ENCODE data around the gene CAMK1D. TPM values are rescaled to one million over a fixed set of nuclear protein-coding genes. Genes with fewer than 3 reads are reported as not detected.

Gene CAMK1D
- polyA plus RNA-seq, 1 donor = 8.4 TPM

DNA sequence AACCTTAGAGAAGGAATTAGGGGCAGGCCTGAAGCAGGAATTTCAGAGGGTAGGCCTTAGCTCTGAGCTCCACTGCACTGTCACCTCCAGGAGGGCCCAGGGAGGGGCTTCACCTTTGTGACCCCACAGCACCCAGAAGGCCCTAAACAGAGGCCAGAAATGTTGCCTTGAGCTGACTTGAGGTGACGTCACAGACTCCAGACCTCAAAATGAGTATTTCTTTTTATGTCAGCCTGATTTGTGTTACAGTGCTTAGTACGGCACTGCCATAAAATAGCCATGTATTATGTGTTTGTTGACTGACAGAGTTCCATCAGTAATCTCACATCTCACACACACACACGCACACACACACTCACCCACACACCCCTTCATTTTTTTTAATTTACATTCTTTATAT is 440.9 kb downstream of the CAMK1D start:
- no peaks in the 10 kb centered on the region for H3K27me3 ChIP-seq (ENCODE audit: control insufficient read depth, insufficient read depth, low read length)
- H3K4me3 ChIP-seq (ENCODE audit: low read length) = no peak overlapping the region
- DNase-seq = no peak
- peaks cover 3% of the 10 kb centered on the region for H3K9me3 ChIP-seq (ENCODE audit: control insufficient read depth, low read depth, low read length)
- no peak overlapping the region for H3K27ac ChIP-seq (ENCODE audit: low read length)
- no CpG with 5 or more reads among the region's 3 CpGs for WGBS (ENCODE audit: insufficient coverage, low lambda C conversion rate)
- no peaks in the 10 kb centered on the region for H3K36me3 ChIP-seq (ENCODE audit: control insufficient read depth, insufficient read depth, low read length)
- no peaks in the 10 kb centered on the region for H3K4me1 ChIP-seq (ENCODE audit: control insufficient read depth, insufficient read depth, low read length)

DNA sequence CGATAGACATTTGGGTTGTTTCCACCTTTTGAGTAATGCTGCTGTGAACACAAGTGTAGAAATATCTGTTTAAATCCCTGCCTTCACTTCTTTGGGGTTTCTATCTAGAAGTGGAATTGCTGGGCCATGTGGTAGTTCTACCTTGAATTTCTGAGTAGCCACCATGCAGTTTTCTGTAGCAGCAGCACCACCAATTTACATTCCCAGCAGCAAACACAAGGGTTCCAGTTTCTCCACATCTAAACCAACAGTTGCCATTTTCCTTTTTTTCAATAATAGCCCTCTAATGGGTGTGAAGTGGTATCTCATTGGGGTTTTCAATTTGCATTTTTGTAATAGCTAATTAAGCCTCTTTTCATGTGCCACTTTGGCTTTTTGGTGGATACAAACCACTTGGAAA is 442.4 kb downstream of the CAMK1D start:
- no peak for DNase-seq
- 100% methylated on average over 1 of the region's 1 CpG for WGBS (ENCODE audit: insufficient coverage, low lambda C conversion rate)
- Histone ChIP-seq H3K27me3 (ENCODE audit: control insufficient read depth, insufficient read depth, low read length) (no peaks in the 10 kb centered on the region), H3K36me3 (ENCODE audit: control insufficient read depth, insufficient read depth, low read length) (no peaks in the 10 kb centered on the region), H3K9me3 (ENCODE audit: control insufficient read depth, low read depth, low read length) (peaks cover 3% of the 10 kb centered on the region), H3K4me1 (ENCODE audit: control insufficient read depth, insufficient read depth, low read length) (no peaks in the 10 kb centered on the region), H3K27ac (ENCODE audit: low read length) (no peak overlapping the region), H3K4me3 (ENCODE audit: low read length) (no peak overlapping the region)

DNA sequence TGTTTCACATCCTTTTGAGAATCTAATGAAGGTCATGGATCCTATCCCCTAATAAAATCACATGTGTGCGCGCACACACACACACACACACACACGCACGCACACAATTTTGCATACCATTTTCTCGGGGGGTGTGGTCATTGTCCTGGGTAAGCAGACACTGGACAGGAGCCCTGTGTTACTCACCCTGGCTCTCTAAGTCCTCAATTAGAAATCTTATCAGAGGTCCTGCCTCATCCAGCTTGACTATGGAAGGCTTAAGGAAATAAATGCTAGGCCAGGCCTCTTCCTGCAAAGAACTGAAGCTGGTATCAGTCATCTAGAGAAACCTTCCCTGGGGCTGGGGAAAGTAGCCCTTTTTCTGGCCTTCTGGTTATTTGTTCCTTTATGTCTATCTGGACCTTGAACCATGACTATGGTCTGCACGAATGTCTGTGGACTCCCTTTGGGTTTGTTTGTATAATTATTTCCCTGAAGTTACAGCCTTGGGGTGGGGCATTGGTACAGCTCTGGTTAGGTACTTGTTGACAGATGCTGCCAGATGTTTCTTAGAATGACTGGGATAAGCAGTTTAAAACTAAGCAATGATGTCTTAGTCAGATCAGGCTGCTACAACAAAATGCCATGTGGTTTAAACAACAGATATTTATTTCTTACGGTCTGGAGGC is 443.7 kb downstream of the CAMK1D start:
- peak in 1 of 2 donors; percentile 44 for DNase-seq
- H3K27ac ChIP-seq (ENCODE audit: low read length) = no peak overlapping the region

DNA sequence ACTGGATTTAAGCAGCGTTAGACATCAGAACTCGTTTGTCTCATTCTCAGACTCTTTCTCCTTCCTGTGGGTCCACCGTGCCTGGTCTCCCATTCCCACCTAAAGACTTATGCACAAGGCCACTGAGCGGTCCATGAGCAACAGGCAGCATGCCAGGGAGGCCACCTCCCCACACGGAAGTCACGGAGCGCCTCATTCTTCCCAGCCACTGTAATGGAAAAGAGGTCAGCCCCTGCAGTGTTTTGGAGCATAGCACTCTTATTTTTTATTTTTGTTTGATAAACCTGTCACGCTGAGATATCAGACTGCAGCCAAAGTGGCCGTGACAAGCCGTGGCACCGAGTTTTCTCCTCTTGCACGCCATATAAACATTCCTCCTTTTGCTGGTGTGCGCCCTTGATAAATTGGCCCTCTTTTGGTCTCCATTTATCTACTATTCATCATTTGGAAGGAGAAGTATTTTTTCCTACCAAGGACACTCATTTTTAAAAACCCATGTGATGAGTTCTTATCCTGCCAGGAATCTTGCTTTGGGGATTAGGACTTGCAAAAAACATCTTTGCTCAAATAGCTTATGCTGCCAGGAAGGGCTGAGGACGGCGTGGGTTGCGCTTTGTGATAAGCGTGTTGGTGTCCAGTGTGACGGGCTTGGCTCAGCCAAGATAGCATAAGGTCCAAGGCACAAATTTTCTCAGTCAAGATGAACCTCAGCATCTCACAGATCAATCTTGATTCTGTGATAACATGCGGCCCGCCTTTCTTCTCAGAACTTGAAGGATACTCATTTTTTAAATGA is 446.2 kb downstream of the CAMK1D start:
- H3K27me3 ChIP-seq (ENCODE audit: control insufficient read depth, insufficient read depth, low read length) = no peaks in the 10 kb centered on the region
- 90% methylated on average over 4 of the region's 20 CpGs for WGBS (ENCODE audit: insufficient coverage, low lambda C conversion rate)
- DNase-seq = peak in 1 of 2 donors; percentile 21
- no peaks in the 10 kb centered on the region for H3K9me3 ChIP-seq (ENCODE audit: control insufficient read depth, low read depth, low read length)
- H3K4me1 ChIP-seq (ENCODE audit: control insufficient read depth, insufficient read depth, low read length) = no peaks in the 10 kb centered on the region
- no peaks in the 10 kb centered on the region for H3K36me3 ChIP-seq (ENCODE audit: control insufficient read depth, insufficient read depth, low read length)
- no peak overlapping the region for H3K4me3 ChIP-seq (ENCODE audit: low read length)
- H3K27ac ChIP-seq (ENCODE audit: low read length) = no peak overlapping the region

More for the DNA sequence above, 443.7 kb downstream of the CAMK1D start:
- Histone ChIP-seq H3K4me3 (ENCODE audit: low read length) (no peak overlapping the region), H3K4me1 (ENCODE audit: control insufficient read depth, insufficient read depth, low read length) (no peaks in the 10 kb centered on the region), H3K27me3 (ENCODE audit: control insufficient read depth, insufficient read depth, low read length) (no peaks in the 10 kb centered on the region), H3K9me3 (ENCODE audit: control insufficient read depth, low read depth, low read length) (peaks cover 3% of the 10 kb centered on the region), H3K36me3 (ENCODE audit: control insufficient read depth, insufficient read depth, low read length) (no peaks in the 10 kb centered on the region)
- 40% methylated on average over 1 of the region's 7 CpGs for WGBS (ENCODE audit: insufficient coverage, low lambda C conversion rate)

DNA sequence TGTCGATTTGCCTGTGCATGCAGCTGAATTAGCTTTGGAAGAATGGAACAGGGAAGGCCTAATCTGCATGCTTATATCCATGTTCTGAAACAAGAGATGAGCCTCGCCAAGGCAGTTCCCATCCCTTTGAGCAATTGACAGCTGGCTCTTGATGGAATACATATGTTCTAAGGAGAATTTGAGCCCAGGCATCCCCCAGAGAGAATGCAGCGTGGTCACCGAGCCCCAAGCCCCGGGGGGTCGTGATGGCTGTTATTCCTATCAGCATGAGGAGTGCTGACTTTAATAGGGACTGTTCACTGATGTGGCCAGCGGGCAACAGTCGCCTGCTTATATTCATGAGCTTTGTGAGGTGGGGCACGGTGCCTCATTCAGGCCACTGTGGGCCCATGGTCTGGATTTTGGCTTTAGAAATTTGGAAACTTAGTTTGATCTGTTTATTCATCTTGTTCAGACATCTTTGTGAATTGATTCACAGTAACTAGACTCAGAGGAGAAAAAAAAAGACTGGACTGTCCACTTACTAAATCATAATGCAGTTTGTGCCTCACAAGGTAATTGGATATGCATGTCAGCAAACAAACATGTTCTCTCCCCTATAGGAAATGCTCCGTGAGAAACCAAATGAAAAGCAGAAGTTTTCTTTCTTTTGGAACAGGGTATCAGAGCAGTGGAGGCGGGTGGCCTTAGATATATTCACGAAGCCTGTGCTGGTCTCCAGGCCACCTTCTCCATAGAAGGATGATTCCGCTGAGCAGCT is 447.2 kb downstream of the CAMK1D start:
- no CpG with 5 or more reads among the region's 13 CpGs for WGBS (ENCODE audit: insufficient coverage, low lambda C conversion rate)
- H3K9me3 ChIP-seq (ENCODE audit: control insufficient read depth, low read depth, low read length) = no peaks in the 10 kb centered on the region
- H3K27ac ChIP-seq (ENCODE audit: low read length) = no peak overlapping the region
- H3K4me3 ChIP-seq (ENCODE audit: low read length) = no peak overlapping the region
- no peaks in the 10 kb centered on the region for H3K27me3 ChIP-seq (ENCODE audit: control insufficient read depth, insufficient read depth, low read length)
- DNase-seq = no peak
- no peaks in the 10 kb centered on the region for H3K4me1 ChIP-seq (ENCODE audit: control insufficient read depth, insufficient read depth, low read length)
- H3K36me3 ChIP-seq (ENCODE audit: control insufficient read depth, insufficient read depth, low read length) = no peaks in the 10 kb centered on the region

DNA sequence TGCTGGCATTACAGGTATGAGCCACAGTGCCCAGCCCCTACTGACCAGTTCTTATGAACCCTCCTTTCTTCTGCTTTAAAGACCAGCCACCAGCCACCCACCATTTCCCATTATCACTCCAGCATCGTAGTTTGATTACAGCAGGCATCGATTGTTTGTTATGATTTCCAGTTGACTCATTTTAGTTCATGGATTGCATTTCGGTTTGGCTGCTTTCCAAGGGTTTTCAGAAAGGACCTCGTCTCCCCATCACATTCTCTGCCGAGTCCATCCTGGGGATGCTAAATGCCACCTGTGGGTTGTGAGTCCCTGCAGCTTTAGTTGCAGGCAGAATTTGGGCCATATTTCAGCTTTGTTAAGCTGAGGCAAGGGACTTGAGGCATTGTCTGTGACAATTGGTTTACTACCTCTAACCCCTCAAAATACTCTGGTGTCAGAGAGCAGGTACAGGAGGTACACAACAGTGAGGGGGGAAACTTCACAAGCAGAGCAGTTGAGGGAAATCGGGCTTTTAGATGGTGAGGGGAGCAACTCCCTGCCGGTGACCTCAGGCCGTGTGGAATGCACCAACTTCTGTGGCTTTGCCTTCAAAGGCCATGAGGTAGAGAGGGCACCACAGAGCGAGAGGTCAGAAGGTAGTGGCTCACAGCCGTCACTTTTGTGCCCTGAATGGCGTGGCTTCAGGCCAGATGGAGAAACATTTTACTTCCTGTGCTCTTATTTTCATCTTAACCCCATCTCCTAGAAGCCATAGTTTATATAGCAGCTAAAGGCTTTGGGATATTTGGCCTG is 448.3 kb downstream of the CAMK1D start:
- no peak overlapping the region for H3K27ac ChIP-seq (ENCODE audit: low read length)
- H3K4me3 ChIP-seq (ENCODE audit: low read length) = no peak overlapping the region
- no peaks in the 10 kb centered on the region for H3K4me1 ChIP-seq (ENCODE audit: control insufficient read depth, insufficient read depth, low read length)
- H3K9me3 ChIP-seq (ENCODE audit: control insufficient read depth, low read depth, low read length) = no peaks in the 10 kb centered on the region
- WGBS (ENCODE audit: insufficient coverage, low lambda C conversion rate) = no CpG with 5 or more reads among the region's 11 CpGs
- H3K36me3 ChIP-seq (ENCODE audit: control insufficient read depth, insufficient read depth, low read length) = no peaks in the 10 kb centered on the region
- no peaks in the 10 kb centered on the region for H3K27me3 ChIP-seq (ENCODE audit: control insufficient read depth, insufficient read depth, low read length)
- DNase-seq = no peak

DNA sequence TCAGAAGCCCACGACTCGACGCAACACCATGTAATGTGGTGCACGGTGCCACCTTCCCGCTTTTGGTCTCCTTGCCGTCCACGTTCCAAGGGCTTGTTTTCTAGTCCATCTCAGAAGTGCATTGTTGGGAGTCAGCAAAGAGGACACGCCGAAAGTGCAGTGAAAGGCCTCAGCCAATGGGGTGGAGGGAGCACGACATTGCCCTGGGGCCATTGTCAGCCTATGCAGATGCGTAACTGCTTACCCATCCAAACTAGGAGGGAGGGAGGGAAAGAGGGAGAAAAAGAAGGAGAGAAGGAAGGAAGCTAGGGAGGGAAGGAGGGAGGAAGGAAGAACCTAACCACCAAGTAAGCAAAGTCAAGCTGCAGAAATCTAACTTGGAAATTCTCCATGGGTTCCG is 449.8 kb downstream of the CAMK1D start:
- no peak overlapping the region for H3K27ac ChIP-seq (ENCODE audit: low read length)
- 100% methylated on average over 1 of the region's 12 CpGs for WGBS (ENCODE audit: insufficient coverage, low lambda C conversion rate)
- H3K9me3 ChIP-seq (ENCODE audit: control insufficient read depth, low read depth, low read length) = no peaks in the 10 kb centered on the region

DNA sequence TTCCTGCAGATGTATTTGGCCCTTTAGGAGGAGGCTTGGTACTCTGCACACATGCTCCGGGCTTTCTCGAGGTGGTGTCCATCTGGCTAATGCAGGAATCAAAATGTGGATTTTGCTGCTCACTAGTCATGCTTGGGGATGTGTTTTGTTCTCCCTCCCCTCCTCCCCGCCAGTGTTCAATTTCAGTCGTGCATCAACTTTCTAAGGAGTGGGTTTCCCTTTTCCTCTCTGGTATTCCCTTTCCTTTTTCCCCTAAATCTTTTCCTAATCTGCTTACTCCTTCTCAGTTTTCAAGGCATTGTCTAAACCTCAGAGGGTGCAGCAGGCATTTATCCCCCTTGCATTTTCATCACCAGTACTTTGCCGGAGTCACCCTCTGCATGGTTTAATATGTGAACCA is 450.4 kb downstream of the CAMK1D start:
- no peaks in the 10 kb centered on the region for H3K4me1 ChIP-seq (ENCODE audit: control insufficient read depth, insufficient read depth, low read length)
- no peaks in the 10 kb centered on the region for H3K27me3 ChIP-seq (ENCODE audit: control insufficient read depth, insufficient read depth, low read length)
- DNase-seq = no peak
- no peak overlapping the region for H3K27ac ChIP-seq (ENCODE audit: low read length)
- WGBS (ENCODE audit: insufficient coverage, low lambda C conversion rate) = 90% methylated on average over 2 of the region's 5 CpGs
- no peaks in the 10 kb centered on the region for H3K36me3 ChIP-seq (ENCODE audit: control insufficient read depth, insufficient read depth, low read length)
- no peak overlapping the region for H3K4me3 ChIP-seq (ENCODE audit: low read length)
- H3K9me3 ChIP-seq (ENCODE audit: control insufficient read depth, low read depth, low read length) = no peaks in the 10 kb centered on the region

More for the DNA sequence above, 449.8 kb downstream of the CAMK1D start:
- DNase-seq = no peak
- H3K4me1 ChIP-seq (ENCODE audit: control insufficient read depth, insufficient read depth, low read length) = no peaks in the 10 kb centered on the region
- no peaks in the 10 kb centered on the region for H3K27me3 ChIP-seq (ENCODE audit: control insufficient read depth, insufficient read depth, low read length)
- no peaks in the 10 kb centered on the region for H3K36me3 ChIP-seq (ENCODE audit: control insufficient read depth, insufficient read depth, low read length)
- H3K4me3 ChIP-seq (ENCODE audit: low read length) = no peak overlapping the region

DNA sequence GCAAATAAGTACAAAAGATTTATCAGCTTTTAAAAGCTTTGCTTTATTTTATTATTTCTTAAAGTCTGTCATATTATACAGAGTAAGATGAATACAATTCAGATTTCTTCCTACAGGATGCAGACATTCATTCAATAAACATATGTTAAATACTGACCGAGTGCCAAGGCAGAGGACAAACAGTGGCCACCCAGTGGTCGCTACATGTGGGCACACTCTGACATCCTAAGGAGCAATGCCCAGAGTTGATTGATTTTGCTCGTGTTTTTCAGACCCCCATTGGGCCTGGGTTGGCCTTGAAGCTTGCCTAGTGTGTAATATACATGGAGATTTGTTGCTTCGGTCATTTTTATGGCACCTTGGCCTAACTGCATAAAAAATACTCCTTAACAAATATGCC is 451.0 kb downstream of the CAMK1D start:
- H3K27ac ChIP-seq (ENCODE audit: low read length) = no peak overlapping the region
- H3K9me3 ChIP-seq (ENCODE audit: control insufficient read depth, low read depth, low read length) = no peaks in the 10 kb centered on the region
- no peaks in the 10 kb centered on the region for H3K27me3 ChIP-seq (ENCODE audit: control insufficient read depth, insufficient read depth, low read length)
- H3K4me1 ChIP-seq (ENCODE audit: control insufficient read depth, insufficient read depth, low read length) = no peaks in the 10 kb centered on the region
- no peaks in the 10 kb centered on the region for H3K36me3 ChIP-seq (ENCODE audit: control insufficient read depth, insufficient read depth, low read length)
- WGBS (ENCODE audit: insufficient coverage, low lambda C conversion rate) = no CpG with 5 or more reads among the region's 4 CpGs
- DNase-seq = no peak
- no peak overlapping the region for H3K4me3 ChIP-seq (ENCODE audit: low read length)

Measured in large intestine (tissue), 3 donors.